Naive B cell (primary cell): ENCODE measurements around the gene RHOF. TPM values are rescaled to one million over a fixed set of nuclear protein-coding genes. Genes with fewer than 3 reads are reported as not detected.

Experiments used
- ATAC-seq, 2 donors: fragments of 150-1000 bp; cut with Tn5 transposase; 2 replicates each; pipeline ENCODE4 v1.10.0; 2021; ENCODE audit warnings: low read depth in 2 of 2, mild to moderate bottlenecking in 2 of 2, moderate library complexity in 2 of 2
- DNase-seq: peaks from one replicate; pipeline ENCODE4 v3.0.0; 2022
- H3K27ac Mint-ChIP-seq, 6 donors: one replicate each; pipeline ENCODE4 v1.8.0; 2020 to 2022; ENCODE audit warnings: mild to moderate bottlenecking in 6 of 6, mixed read lengths in 6 of 6, moderate library complexity in 5 of 6, inconsistent platforms in 2 of 6
- H3K27me3 Mint-ChIP-seq, 3 donors: one replicate each; pipeline ENCODE4 v1.8.0; 2021 to 2022; ENCODE audit warnings: mixed read lengths in 3 of 3, mild to moderate bottlenecking in 1 of 3
- H3K36me3 Mint-ChIP-seq, 2 donors: one replicate each; pipeline ENCODE4 v1.8.0; 2020 to 2022; ENCODE audit warnings: mixed read lengths in 2 of 2, inconsistent platforms in 1 of 2, mild to moderate bottlenecking in 1 of 2
- H3K4me1 Mint-ChIP-seq, 3 donors: one replicate each; pipeline ENCODE4 v1.8.0; 2020 to 2022; ENCODE audit warnings: mixed read lengths in 3 of 3, inconsistent platforms in 1 of 3, mild to moderate bottlenecking in 1 of 3, moderate library complexity in 1 of 3
- H3K4me3 Mint-ChIP-seq, 8 donors: one replicate each; pipeline ENCODE4 v1.8.0; 2020 to 2022; ENCODE audit warnings: mild to moderate bottlenecking in 8 of 8, mixed read lengths in 8 of 8, moderate library complexity in 8 of 8, inconsistent platforms in 2 of 8
- H3K9me3 Mint-ChIP-seq, 7 donors: one replicate each; pipeline ENCODE4 v1.8.0; 2020 to 2022; ENCODE audit warnings: mixed read lengths in 7 of 7, mild to moderate bottlenecking in 5 of 7, inconsistent platforms in 2 of 7, moderate library complexity in 1 of 7
- polyA plus RNA-seq, 6 donors: library from polyadenylated mRNA; unstranded; fragments of 300-500 nt; fragmentation: Illumina TruSeq; gene quantifications; one replicate each; pipeline ENCODE4 v1.2.3, GENCODE V29; 2021; ENCODE audit warnings: low read depth in 6 of 6

The RHOF gene
- polyA plus RNA-seq, 6 donors from 2014 or later = 40.2 to 63.9 (median 50.2) TPM

DNA sequence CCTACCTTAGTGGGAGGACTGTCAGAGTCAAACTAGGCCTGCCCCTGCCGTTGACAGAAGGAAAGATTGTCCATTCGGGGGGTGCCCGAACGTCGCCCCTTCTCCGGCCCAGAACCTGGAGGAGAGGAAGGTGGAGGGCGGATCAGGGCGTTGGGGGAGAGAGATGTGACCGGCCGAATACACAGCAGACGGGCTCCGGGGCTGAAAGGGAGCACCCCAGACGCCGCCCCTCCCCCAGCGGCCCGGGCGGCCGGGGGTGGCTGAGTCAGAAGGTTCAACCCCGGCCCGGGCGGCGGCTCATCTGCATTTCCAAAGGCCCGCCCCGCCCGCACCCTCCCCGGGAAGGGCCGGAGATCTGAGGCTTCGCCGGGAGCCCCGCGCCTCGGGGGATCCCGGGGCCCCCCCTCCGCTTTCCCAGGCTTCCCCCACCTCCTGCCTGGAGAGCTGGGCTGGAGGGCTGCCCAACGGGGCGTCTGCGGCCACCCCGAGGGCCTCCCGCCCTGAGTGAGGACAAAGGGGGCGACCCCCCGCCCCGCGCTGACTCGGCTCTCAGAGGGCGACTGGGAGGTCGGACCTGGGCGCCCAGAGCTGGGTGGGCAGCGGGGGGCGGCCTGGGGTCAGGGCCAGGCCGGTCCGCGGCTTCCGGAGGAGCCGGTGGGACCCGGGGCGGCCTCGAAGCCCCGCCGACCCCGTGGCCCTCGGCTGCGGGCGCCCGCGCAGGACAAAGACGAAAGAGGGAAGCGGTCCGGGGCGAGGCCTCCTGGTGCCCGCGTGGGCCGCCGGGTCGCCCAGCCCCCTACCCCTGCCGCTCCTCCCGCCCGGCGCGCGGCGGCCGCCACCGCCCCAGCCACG is 6.6 kb upstream of the RHOF start:
- H3K36me3 Mint-ChIP-seq = no peaks in the 10 kb centered on the region
- H3K4me3 Mint-ChIP-seq = peak overlapping the region; percentile 78 to 94 (median 87)
- peak overlapping the region in 5 of 6 donors; percentile 76 to 98 (median 92) for H3K27ac Mint-ChIP-seq
- peak; percentile 34 to 37 for ATAC-seq
- H3K9me3 Mint-ChIP-seq = no peaks in the 10 kb centered on the region
- peaks cover 30 to 47% (median 35%) of the 10 kb centered on the region in 3 donors for H3K4me1 Mint-ChIP-seq
- H3K27me3 Mint-ChIP-seq = no peaks in the 10 kb centered on the region
- DNase-seq = peak; percentile 76

DNA sequence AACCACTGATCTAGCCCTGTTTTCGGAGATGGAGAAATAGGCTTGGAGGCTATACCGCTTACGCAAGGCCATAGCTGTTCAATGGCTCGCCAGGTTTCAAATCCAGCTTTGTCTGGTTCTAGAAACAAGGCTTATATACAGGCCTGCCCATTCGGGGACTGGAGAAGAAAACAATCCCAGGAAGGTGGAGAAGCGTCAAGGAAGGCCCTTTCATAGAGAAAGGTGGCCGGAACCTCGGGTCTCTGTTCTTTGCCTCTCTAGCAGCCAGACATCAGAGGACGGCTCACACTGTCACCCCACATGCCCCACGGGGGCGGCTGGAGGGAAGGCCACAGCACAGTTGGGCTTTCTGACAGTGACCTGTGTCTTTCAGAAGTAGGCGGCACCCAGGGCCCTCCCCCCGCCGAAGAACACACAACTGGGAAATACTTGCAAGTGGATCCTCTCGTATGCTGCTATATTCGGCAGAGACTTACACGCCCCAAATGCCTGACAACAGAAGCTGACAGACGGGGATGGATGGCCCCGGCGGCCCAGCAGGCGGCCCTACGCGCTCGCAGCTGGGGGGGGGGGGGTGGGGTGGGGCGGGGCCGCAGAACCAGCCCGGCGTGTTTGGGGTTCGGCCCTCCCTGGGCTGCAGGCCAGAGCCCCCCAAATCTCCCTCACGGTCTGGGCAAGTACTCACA is 5.8 kb upstream of the RHOF start:
- H3K9me3 Mint-ChIP-seq = no peaks in the 10 kb centered on the region
- no peaks in the 10 kb centered on the region for H3K36me3 Mint-ChIP-seq
- H3K4me3 Mint-ChIP-seq = peak overlapping the region; percentile 78 to 94 (median 87)
- ATAC-seq (peak; percentile 6 to 11), DNase-seq (peak; percentile 58)
- no peaks in the 10 kb centered on the region for H3K27me3 Mint-ChIP-seq
- H3K27ac Mint-ChIP-seq = peak overlapping the region in 5 of 6 donors; percentile 66 to 94 (median 92)
- peaks cover 36 to 55% (median 43%) of the 10 kb centered on the region in 3 donors for H3K4me1 Mint-ChIP-seq

DNA sequence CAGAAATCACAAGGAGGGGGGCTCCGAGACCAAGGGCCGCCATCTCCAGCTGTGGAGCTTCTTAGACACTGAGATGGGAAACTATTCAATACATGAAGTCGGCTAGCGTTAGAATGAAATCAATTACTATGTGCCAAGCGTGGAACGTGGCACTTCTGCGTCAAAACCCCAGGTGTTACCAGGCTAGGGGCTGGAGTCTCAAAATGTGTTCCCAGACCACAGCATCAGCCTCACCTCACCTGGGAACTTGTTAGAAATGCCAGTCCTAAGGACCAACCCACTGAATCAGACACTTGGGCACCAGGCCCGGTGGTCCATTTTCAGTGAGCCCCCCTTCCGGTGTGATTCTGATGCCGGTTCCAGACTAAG is 5.3 kb upstream of the RHOF start:
- Mint-ChIP-seq H3K9me3 (no peaks in the 10 kb centered on the region), H3K4me1 (peaks cover 37 to 58% (median 45%) of the 10 kb centered on the region in 3 donors), H3K4me3 (peak overlapping the region; percentile 62 to 94 (median 82)), H3K27me3 (no peaks in the 10 kb centered on the region), H3K27ac (peak overlapping the region in 5 of 6 donors; percentile 66 to 94 (median 85)), H3K36me3 (no peaks in the 10 kb centered on the region)
- ATAC-seq (no peak), DNase-seq (no peak)

DNA sequence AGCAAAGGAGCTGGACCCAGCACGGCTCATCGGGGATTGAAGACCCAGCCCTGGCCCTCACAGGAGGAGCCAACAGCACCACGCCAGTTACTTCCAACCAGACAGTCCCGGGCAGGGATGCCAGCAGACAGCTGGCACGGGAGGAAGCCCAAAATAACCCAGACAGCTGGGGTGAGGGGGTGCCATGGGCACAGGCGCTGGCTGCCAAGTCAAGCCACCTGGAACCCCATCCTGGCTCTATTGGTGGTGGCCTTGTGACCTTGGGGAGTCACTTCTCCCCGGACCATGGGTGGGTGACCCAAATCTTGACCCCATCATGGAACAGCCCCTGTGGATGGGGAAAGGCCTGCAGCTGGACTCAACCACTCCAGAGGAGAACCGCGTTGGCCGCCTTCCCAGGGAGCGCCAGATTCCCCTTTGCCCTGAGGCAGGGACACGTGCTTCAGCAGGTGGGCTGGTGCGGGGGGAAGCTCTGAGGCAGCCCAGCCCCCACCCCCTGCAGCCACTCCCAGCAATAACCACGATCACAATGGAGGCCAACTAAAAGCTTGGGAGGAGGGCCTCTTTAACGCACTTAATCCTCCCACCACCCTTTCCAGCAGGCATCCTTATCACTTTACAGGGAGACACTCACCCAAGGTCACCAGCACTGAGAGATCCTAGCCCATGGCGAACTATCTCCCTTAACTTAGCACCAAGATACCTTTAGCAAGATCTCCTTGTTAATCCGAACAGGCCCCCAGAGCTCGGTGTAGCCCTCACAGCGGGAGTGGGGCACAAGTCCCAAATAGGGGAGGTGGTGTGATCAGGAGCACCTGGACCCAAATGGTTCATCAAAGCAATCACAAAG is 4.7 kb upstream of the RHOF start:
- DNase-seq (no peak), ATAC-seq (no peak)
- Mint-ChIP-seq H3K4me1 (peaks cover 37 to 56% (median 43%) of the 10 kb centered on the region in 3 donors), H3K9me3 (no peaks in the 10 kb centered on the region), H3K36me3 (no peaks in the 10 kb centered on the region), H3K4me3 (peak overlapping the region; percentile 49 to 84 (median 77)), H3K27me3 (no peaks in the 10 kb centered on the region), H3K27ac (peak overlapping the region in 5 of 6 donors; percentile 51 to 94 (median 85))

GRCh38 chr12:121796855-121797751 is 3.6 kb upstream of the RHOF start:
- Mint-ChIP-seq H3K4me1 (peaks cover 40 to 55% (median 43%) of the 10 kb centered on the region in 3 donors), H3K27me3 (no peaks in the 10 kb centered on the region), H3K4me3 (peak overlapping the region in 4 of 8 donors; percentile 47 to 84 (median 66)), H3K27ac (peak overlapping the region in 1 of 6 donors; percentile 94), H3K36me3 (no peaks in the 10 kb centered on the region), H3K9me3 (no peaks in the 10 kb centered on the region)
- DNase-seq = no peak
- no peak for ATAC-seq

DNA sequence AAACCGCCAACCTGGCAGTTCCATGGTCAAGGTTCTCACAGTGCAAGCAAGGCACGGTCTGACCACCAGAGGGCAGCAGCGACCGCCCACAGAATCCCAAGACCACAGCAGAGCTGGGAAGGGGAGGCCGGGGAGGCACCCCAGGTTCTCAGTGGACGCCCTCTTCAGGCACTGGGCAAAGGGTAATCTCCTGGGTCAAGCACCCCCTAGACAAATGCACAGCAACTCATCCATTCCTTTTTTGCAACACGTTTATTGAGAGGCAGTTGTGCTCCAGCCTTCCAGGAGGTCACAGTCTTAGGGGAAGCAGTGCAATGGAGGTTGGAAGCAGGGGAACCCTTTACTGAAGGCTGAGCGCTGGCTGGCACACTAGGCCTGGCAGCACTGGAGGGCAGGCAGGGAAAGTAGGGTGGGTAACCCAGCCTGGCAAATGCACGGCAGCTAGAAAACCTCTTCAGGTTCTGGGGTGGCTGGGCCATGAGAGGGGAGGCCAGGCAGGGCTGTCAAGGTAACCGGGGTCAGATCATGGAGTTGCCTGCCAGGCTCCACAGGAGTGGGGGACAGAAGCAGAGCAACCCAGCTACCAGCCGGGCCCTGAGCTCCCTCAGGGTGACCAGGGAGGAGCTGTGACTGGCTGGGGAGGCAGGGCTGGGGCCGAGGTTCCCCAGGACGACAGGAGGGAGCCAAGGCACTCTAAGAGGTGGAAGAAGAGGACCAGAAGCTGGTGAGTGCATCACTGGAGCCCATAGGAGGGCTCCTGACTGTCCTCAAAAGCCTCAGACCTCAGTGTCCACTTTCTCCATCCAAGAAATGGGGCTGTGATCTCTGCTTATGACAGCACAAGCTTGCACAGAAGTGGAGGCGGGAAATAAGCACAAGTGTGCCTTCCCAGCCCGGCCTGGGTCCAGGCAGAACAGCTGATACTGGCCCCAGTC is 1.8 kb upstream of the RHOF start:
- peak; percentile 22 to 23 for ATAC-seq
- H3K9me3 Mint-ChIP-seq = no peaks in the 10 kb centered on the region
- H3K27me3 Mint-ChIP-seq = no peaks in the 10 kb centered on the region

GRCh38 chr12:121794534-121795033 is 1.1 kb upstream of the RHOF start:
- DNase-seq (no peak), ATAC-seq (peak; percentile 5 to 10)
- H3K4me1 Mint-ChIP-seq = peaks cover 47 to 70% (median 69%) of the 10 kb centered on the region in 3 donors
- no peaks in the 10 kb centered on the region for H3K27me3 Mint-ChIP-seq
- H3K9me3 Mint-ChIP-seq = no peaks in the 10 kb centered on the region
- no peaks in the 10 kb centered on the region for H3K36me3 Mint-ChIP-seq
- peak overlapping the region; percentile 91 to 99 (median 98) for H3K27ac Mint-ChIP-seq
- peak overlapping the region; percentile 84 to 96 (median 89) for H3K4me3 Mint-ChIP-seq

More for the DNA sequence above, 1.8 kb upstream of the RHOF start:
- H3K4me3 Mint-ChIP-seq = peak overlapping the region; percentile 84 to 96 (median 89)
- peak; percentile 79 for DNase-seq
- peaks cover 40 to 63% (median 61%) of the 10 kb centered on the region in 3 donors for H3K4me1 Mint-ChIP-seq
- no peaks in the 10 kb centered on the region for H3K36me3 Mint-ChIP-seq
- H3K27ac Mint-ChIP-seq = peak overlapping the region; percentile 90 to 99 (median 98)

DNA sequence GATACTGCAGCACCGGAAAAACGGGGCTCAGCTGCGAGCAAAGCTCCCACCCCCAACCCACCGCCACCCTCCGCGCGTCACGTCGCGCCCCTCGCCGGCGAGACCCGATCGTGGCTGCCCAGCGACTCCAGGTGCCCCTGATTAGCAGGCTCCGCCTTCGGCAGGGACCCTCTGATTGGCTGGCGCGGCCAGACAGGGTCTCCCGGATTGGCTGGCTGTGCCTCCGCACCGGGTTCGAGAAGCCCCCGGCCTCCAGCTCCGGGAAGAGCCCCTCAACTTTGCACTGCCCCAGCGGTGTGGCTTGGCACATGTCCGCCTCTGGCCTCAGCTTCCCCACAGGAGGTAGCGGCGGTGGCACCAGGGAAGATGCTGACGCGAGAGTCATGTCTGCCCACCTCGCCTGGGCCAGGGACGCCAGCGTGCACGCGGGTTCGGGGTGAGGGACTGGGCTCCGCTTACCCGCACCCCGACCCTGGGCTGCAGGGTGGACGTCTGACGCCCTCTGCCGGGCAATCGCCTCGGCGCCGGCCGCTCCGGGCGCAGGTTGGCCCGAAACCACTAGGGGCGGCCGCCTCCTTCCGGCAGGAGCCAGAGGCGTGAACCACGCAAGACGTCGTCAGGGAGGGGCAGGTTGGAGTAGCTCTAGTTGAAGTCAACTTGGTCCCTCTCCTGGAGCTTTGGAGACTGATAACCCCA is 498 bp upstream of the RHOF start:
- peak; percentile 53 to 60 for ATAC-seq

DNA sequence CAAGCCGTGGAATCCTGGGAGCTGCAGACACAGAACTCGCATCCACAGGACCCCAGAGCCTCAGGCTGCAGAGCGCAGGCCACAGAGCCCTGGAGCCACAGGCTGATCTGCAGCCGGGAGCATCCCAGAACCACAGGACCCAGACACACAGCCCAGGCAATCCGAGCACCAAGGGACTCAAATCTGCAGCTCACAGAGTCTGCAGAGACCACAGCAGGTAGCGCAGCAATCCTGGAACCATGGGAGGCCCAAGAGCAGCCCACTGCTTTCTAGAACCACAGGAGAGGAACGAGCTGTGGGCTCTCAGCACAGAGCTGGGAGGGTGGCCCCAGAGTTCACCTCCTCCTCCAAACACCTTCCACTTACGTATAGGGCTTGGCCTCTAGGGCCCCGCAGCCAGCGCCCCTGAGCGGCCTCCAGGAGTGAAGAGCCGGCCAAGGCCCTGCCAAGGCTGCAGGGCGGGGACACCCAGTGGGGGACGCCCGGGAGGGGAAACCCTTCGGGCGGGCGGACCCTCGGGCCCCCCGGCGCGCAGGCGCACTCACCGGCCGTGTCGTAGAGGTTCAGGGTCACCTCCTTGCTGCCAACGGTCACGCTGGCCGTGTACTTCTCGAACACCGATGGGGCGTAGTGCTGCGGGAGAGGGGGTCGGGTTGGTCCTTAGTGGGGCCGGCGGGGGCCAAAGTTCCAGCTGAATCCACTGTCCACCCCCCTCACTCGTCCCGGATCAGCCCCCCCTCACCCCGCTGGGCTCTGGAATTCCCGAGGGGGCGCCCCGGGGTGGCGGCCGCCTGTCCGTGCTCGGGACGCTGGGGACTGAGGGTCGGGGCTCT is 665 bp downstream of the RHOF start:
- H3K4me1 Mint-ChIP-seq = peaks cover 47 to 72% (median 70%) of the 10 kb centered on the region in 3 donors
- no peaks in the 10 kb centered on the region for H3K27me3 Mint-ChIP-seq
- no peaks in the 10 kb centered on the region for H3K9me3 Mint-ChIP-seq
- H3K27ac Mint-ChIP-seq = peak overlapping the region; percentile 85 to 100 (median 93)
- peak; percentile 70 for DNase-seq
- peak; percentile 19 to 23 for ATAC-seq
- peak overlapping the region; percentile 84 to 96 (median 88) for H3K4me3 Mint-ChIP-seq
- no peaks in the 10 kb centered on the region for H3K36me3 Mint-ChIP-seq

More for the DNA sequence above, 498 bp upstream of the RHOF start:
- no peaks in the 10 kb centered on the region for H3K36me3 Mint-ChIP-seq
- peaks cover 51 to 71% (median 70%) of the 10 kb centered on the region in 3 donors for H3K4me1 Mint-ChIP-seq
- peak overlapping the region; percentile 91 to 99 (median 98) for H3K27ac Mint-ChIP-seq
- H3K4me3 Mint-ChIP-seq = peak overlapping the region; percentile 84 to 96 (median 89)
- no peaks in the 10 kb centered on the region for H3K9me3 Mint-ChIP-seq
- no peaks in the 10 kb centered on the region for H3K27me3 Mint-ChIP-seq
- DNase-seq = peak; percentile 97
